Endothelial cell of umbilical vein (primary cell): ENCODE measurements around the gene TCHHL1. TPM values are rescaled to one million over a fixed set of nuclear protein-coding genes. Genes with fewer than 3 reads are reported as not detected.

Source experiments
- BruUV-seq: library from RNA; stranded (reverse); fragments of 400-500 nt; replicated peaks from 2 replicates; lab custom pipeline; 2021; lab: Mats Ljungman, UMichigan
- CTCF ChIA-PET: fragments of 300-600, 350-600 bp; sonication (Branson Sonifier 250); formaldehyde crosslinking; loops from one replicate; lab custom pipeline; 2021; ENCODE audit warnings: antibody characterized with exemption, inconsistent platforms; lab: Charles Lee
- POLR2A ChIA-PET: fragments of 300-600, 350-600 bp; sonication (Branson Sonifier 250); formaldehyde crosslinking; loops from one replicate; lab custom pipeline; 2021; ENCODE audit warnings: antibody characterized with exemption, inconsistent platforms; lab: Charles Lee
- DNase-seq: peaks from one replicate; pipeline ENCODE4 v3.0.0-alpha.2; 2011; ENCODE audit warnings: low read depth, low spot score
- FAIRE-seq: peaks from 2 replicates; lab custom pipeline; 2011; peaks lifted over from hg19 to GRCh38; lab: Jason Lieb, UNC
- H2AFZ ChIP-seq: 2 replicates; pipeline ENCODE4 v1.6.0; 2012; ENCODE audit warnings: low read depth, low read length, control low read depth, inconsistent platforms
- H3K27ac ChIP-seq: 2 replicates; pipeline ENCODE4 v1.5.1; 2011; ENCODE audit warnings: low read depth, mild to moderate bottlenecking, control low read depth, low read length, moderate library complexity; ENCODE audit not compliant: insufficient read depth
- H3K27me3 ChIP-seq, 2 experiments: 2 replicates each; pipeline versions ENCODE4 v1.6.0 to v1.6.1; 2011; ENCODE audit warnings: low read length in 2 of 2, mixed read lengths in 1 of 2; ENCODE audit not compliant: control insufficient read depth in 2 of 2, insufficient read depth in 2 of 2
- H3K36me3 ChIP-seq, 2 experiments: 2 replicates in 1 of 2; 3 replicates in 1 of 2; pipeline ENCODE4 v1.5.1; 2011; ENCODE audit warnings: low read length in 2 of 2, mild to moderate bottlenecking in 1 of 2, moderate library complexity in 1 of 2; ENCODE audit not compliant: control insufficient read depth in 2 of 2, insufficient read depth in 2 of 2; ENCODE audit errors: extremely low read depth in 1 of 2
- H3K4me1 ChIP-seq: 3 replicates; pipeline ENCODE4 v1.5.1; 2011; ENCODE audit warnings: mild to moderate bottlenecking, low read length; ENCODE audit not compliant: control insufficient read depth, insufficient read depth; ENCODE audit errors: extremely low read depth
- H3K4me2 ChIP-seq: 2 replicates; pipeline ENCODE4 v1.6.1; 2011; ENCODE audit warnings: low read length, control low read depth, mixed read lengths; ENCODE audit not compliant: insufficient read depth
- H3K4me3 ChIP-seq, 3 experiments: fragments of 200-600 bp in 1 of 3; sonication (generic), shearing (Covaris generic) in 1 of 3; replicated peaks in 1 of 3; 2 replicates each; pipeline ENCODE4 v1.5.1; 2011 to 2016; ENCODE audit warnings: control low read depth in 3 of 3, low read length in 3 of 3, mild to moderate bottlenecking in 2 of 3, inconsistent platforms in 1 of 3, low read depth in 1 of 3, moderate library complexity in 1 of 3; ENCODE audit not compliant: insufficient read depth in 1 of 3
- H3K79me2 ChIP-seq: 2 replicates; pipeline ENCODE4 v1.6.0; 2012; ENCODE audit warnings: low read length, inconsistent platforms; ENCODE audit not compliant: control insufficient read depth, insufficient read depth
- H3K9ac ChIP-seq: replicated peaks from 2 replicates; pipeline ENCODE3; 2011; ENCODE audit warnings: low read length, control low read depth; ENCODE audit not compliant: insufficient read depth; ENCODE audit errors: extremely low read depth
- H3K9me1 ChIP-seq: replicated peaks from 3 replicates; pipeline ENCODE4 v1.6.0; 2011; ENCODE audit warnings: mild to moderate bottlenecking, low read length; ENCODE audit not compliant: control insufficient read depth, insufficient read depth; ENCODE audit errors: extremely low read depth
- H3K9me3 ChIP-seq: replicated peaks from 2 replicates; pipeline ENCODE4 v1.5.1; 2012; ENCODE audit warnings: low read length, inconsistent platforms; ENCODE audit not compliant: control insufficient read depth, insufficient read depth
- H4K20me1 ChIP-seq: replicated peaks from 2 replicates; pipeline ENCODE3; 2011; ENCODE audit warnings: mild to moderate bottlenecking, low read length; ENCODE audit not compliant: control insufficient read depth, insufficient read depth; ENCODE audit errors: extremely low read depth
- EZH2 ChIP-seq: IDR thresholded peaks from 2 replicates; pipeline ENCODE4 v1.6.1; 2012; ENCODE audit warnings: borderline replicate concordance, low read depth, mild to moderate bottlenecking, moderate library complexity, low read length, inconsistent platforms; ENCODE audit not compliant: severe bottlenecking
- FOS ChIP-seq: IDR thresholded peaks from 2 replicates; pipeline ENCODE4 v1.6.1; 2011; ENCODE audit warnings: mild to moderate bottlenecking, low read length, moderate library complexity, borderline replicate concordance; ENCODE audit not compliant: insufficient read depth
- GATA2 ChIP-seq: IDR thresholded peaks from 2 replicates; pipeline ENCODE4 v1.7.0; 2011; ENCODE audit warnings: low read depth, mild to moderate bottlenecking, moderate library complexity, mixed read lengths, low read length; ENCODE audit not compliant: insufficient read length, insufficient read depth
- JUN ChIP-seq: IDR thresholded peaks from 2 replicates; pipeline ENCODE4 v1.6.1; 2011; ENCODE audit warnings: borderline replicate concordance, low read depth; ENCODE audit not compliant: insufficient read length, insufficient read depth
- MYC ChIP-seq: IDR thresholded peaks from one replicate; pipeline ENCODE4 v1.6.1; 2011; ENCODE audit warnings: mild to moderate bottlenecking, low read depth, low read length
- POLR2A ChIP-seq: IDR thresholded peaks from 2 replicates; pipeline ENCODE4 v1.6.1; 2012; ENCODE audit warnings: low read depth, mild to moderate bottlenecking, control low read depth, low read length
- POLR2AphosphoS5 ChIP-seq: IDR thresholded peaks from 2 replicates; pipeline ENCODE4 v1.6.1; 2012; ENCODE audit warnings: low read depth, mild to moderate bottlenecking, control low read depth, low read length, moderate library complexity; ENCODE audit not compliant: insufficient read depth
- dilution Hi-C: fragments of 300-500 bp; cut with MboI; formaldehyde crosslinking; loops from one replicate; pipeline ENCODE4 v1.15.0; 2019; ENCODE audit warnings: low sequenced_read_pairs; ENCODE audit not compliant: extremely low pct_ligation_motif_present
- intact Hi-C: fragments of 100-400 bp; cut with micrococcal nuclease; formaldehyde crosslinking; loops from one replicate; pipeline ENCODE4 v1.10.0; 2022
- polyA plus RNA-seq, 4 experiments: library from polyadenylated mRNA; depleted of rRNA in 3 of 4; stranded (reverse) in 3 of 4; unstranded in 1 of 4; fragments of >200 nt; gene quantifications; 2 replicates each; pipeline versions ENCODE4 v1.2.1 to v1.2.3, GENCODE V29; 2011 to 2012; ENCODE audit warnings: missing spikeins in 1 of 4
- total RNA-seq: library from RNA; stranded (reverse); gene quantifications from 2 replicates; pipeline ENCODE4 v1.2.3, GENCODE V29; 2021
- TF ChIP-seq, protein P1 (sequence below): IDR thresholded peaks from 2 replicates; pipeline ENCODE4 v1.6.1; 2011; ENCODE audit not compliant: insufficient read depth, insufficient read length
- TF ChIP-seq, protein P2 (sequence below), 2 donors: IDR thresholded peaks; 1 replicate in 1 of 2; 2 replicates in 1 of 2; pipeline ENCODE4 v1.5.1; 2011; ENCODE audit warnings: low read length in 2 of 2, mild to moderate bottlenecking in 2 of 2, moderate library complexity in 2 of 2, control low read depth in 1 of 2, inconsistent platforms in 1 of 2, low read depth in 1 of 2; ENCODE audit not compliant: insufficient read depth in 1 of 2; ENCODE audit errors: extremely low read depth in 1 of 2

TCHHL1 gene
- total and polyA plus RNA-seq, 2 donors (not counting 3 experiments of a cell fraction or from before 2014, with no cell fraction given): not detected

DNA sequence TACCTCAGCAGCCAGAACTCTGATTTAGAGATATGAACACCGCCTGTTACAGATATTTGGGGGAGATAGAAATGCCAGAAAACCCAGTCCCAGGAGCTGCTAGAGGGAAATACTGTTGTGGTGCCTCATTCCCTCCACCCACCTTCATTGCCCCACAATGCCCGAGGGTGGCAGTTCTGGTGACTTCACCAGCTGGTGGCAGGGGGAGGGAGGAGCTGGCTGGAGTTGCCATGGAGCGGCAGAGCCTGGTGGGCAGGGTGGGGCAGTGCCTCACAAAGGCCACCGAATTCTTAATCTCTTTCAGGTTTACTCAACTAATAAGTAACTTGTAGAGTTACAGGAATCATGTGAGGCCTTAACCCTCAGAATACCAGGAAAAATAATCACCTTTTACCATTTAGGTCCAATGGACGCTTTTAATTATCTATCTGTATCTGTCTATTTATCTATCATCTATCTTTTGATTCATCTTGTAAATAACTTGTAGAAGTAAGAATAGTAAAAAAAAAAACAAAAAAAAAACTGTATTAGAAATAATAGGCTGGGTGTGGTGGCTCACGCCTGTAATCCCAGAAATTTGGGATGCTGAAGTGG lies 40.4 kb downstream of the TCHHL1 start:
- no peak overlapping the region for H3K4me2 ChIP-seq
- no peak overlapping the region for H3K9ac ChIP-seq
- H3K4me1 ChIP-seq: peaks cover 18% of the 10 kb centered on the region
- H3K27me3 ChIP-seq: peaks cover 9 to 29% of the 10 kb centered on the region in 2 experiments
- H3K4me3 ChIP-seq: no peak overlapping the region
- H4K20me1 ChIP-seq: no peaks in the 10 kb centered on the region
- no TSS peak for BruUV-seq
- FAIRE-seq (no peak), DNase-seq (no peak)
- POLR2A ChIA-PET: no interaction called here
- no peaks in the 10 kb centered on the region for H3K79me2 ChIP-seq
- peak overlapping the region; percentile 52 for H2AFZ ChIP-seq
- intact Hi-C loops: no loop called here
- CTCF ChIA-PET: interaction anchor here (1.0 to 2.5 kb wide), 5 partner anchors 12 to 410 kb away, joined by 3 to 14 read pairs (median 7); partner anchors contain the start of gene S100A11
- dilution Hi-C loops: no loop called here
- H3K9me3 ChIP-seq: no peaks in the 10 kb centered on the region
- TF ChIP-seq GATA2: no peak
- no peak for TF ChIP-seq FOS
- TF ChIP-seq, protein P1, sequence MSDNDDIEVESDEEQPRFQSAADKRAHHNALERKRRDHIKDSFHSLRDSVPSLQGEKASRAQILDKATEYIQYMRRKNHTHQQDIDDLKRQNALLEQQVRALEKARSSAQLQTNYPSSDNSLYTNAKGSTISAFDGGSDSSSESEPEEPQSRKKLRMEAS: no peak
- no peak for TF ChIP-seq POLR2A
- no peaks in the 10 kb centered on the region for H3K9me1 ChIP-seq
- H3K36me3 ChIP-seq: no peaks in the 10 kb centered on the region
- peak overlapping the region; percentile 25 for H3K27ac ChIP-seq

DNA sequence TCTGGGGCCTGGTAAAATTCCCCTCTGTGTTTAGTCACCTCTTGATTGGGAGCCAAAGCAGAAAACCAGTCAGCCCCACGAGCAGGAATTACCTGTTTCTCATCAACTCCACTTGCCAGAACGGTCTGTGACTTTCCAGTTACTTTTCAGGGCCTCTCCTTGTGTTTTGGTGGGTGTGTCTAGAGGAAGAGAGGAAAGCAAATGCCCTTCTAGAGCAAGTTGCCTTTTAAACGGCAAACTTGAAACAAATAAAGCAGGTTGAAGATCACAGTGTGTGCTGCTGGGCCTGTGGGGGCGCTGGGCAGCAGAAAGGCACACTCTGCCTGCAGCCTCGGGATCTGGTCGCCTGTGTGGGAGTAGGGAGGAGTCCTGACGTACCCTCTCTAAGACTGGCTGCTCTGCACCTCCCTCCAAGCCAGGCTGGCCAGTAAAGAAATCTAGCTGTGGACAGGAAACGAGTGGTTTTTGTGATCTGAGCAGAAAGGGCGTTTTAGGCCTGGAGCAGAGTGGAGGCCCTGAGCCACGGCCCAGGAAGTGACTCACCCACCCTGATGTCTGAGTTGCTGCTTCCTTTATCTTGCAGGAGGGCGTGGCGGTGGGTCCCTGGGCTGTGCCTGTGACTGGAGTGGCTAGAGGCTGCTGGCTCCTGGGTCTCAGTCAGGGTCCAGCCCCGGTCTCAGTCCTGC lies 41.0 kb downstream of the TCHHL1 start:
- no peak for TF ChIP-seq POLR2AphosphoS5
- no peak for TF ChIP-seq POLR2A
- peak; percentile 53 for TF ChIP-seq GATA2
- TF ChIP-seq EZH2: no peak
- peak; percentile 87 for TF ChIP-seq FOS
- no peak for TF ChIP-seq MYC
- TF ChIP-seq, protein P1: no peak
- peak; percentile 61 for TF ChIP-seq JUN
- TF ChIP-seq, protein P2, sequence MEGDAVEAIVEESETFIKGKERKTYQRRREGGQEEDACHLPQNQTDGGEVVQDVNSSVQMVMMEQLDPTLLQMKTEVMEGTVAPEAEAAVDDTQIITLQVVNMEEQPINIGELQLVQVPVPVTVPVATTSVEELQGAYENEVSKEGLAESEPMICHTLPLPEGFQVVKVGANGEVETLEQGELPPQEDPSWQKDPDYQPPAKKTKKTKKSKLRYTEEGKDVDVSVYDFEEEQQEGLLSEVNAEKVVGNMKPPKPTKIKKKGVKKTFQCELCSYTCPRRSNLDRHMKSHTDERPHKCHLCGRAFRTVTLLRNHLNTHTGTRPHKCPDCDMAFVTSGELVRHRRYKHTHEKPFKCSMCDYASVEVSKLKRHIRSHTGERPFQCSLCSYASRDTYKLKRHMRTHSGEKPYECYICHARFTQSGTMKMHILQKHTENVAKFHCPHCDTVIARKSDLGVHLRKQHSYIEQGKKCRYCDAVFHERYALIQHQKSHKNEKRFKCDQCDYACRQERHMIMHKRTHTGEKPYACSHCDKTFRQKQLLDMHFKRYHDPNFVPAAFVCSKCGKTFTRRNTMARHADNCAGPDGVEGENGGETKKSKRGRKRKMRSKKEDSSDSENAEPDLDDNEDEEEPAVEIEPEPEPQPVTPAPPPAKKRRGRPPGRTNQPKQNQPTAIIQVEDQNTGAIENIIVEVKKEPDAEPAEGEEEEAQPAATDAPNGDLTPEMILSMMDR (IDR thresholded peaks at IDR 0.05; ENCODE audit: extremely low read depth in 1 of 2, insufficient read depth in 1 of 2, low read depth in 1 of 2, low read length in 2 of 2): peak; percentile 61 to 80
- Histone ChIP-seq H3K27ac (peak overlapping the region; percentile 25), H3K4me3 (no peak overlapping the region), H2AFZ (peak overlapping the region; percentile 52), H3K36me3 (no peaks in the 10 kb centered on the region), H3K4me2 (peak overlapping the region; percentile 40), H3K79me2 (no peaks in the 10 kb centered on the region), H3K9me1 (no peaks in the 10 kb centered on the region), H3K4me1 (peaks cover 18% of the 10 kb centered on the region), H3K27me3 (peaks cover 7 to 27% of the 10 kb centered on the region in 2 experiments), H3K9ac (peak overlapping the region; percentile 4), H3K9me3 (no peaks in the 10 kb centered on the region), H4K20me1 (no peaks in the 10 kb centered on the region)
- peak; percentile 91 for DNase-seq
- BruUV-seq: TSS peak; percentile 85
- CTCF ChIA-PET: interaction anchor here (1.0 to 2.5 kb wide), 6 partner anchors 12 to 411 kb away, joined by 3 to 14 read pairs (median 6); partner anchors contain the start of gene S100A11
- intact Hi-C loops: no loop called here
- POLR2A ChIA-PET: no interaction called here
- FAIRE-seq: peak; percentile 97
- dilution Hi-C loops: no loop called here
